HEK293 (cell line): ENCODE results near the gene FUT8.
"Not testable (repeated sequence)": the region's sequence is repeated elsewhere in the genome, so short reads cannot be mapped to it uniquely, and the experiment has no call there.

Source experiments
- HOXC10 ChIP-seq: sonication (generic); formaldehyde crosslinking; IDR thresholded peaks from 2 replicates; pipeline ENCODE4 v1.8.1; 2023; ENCODE audit warnings: mild to moderate bottlenecking, missing genetic modification reagents
- ZBTB1 ChIP-seq: fragments of 450-650 bp; formaldehyde crosslinking; IDR thresholded peaks from 2 replicates; pipeline ENCODE4 v1.5.1; 2016; ENCODE audit warnings: missing biosample characterization, missing genetic modification characterization
- ZNF610 ChIP-seq: fragments of 450-650 bp; formaldehyde crosslinking; IDR thresholded peaks from 2 replicates; pipeline ENCODE4 v1.5.1; 2016; ENCODE audit warnings: missing biosample characterization, missing genetic modification characterization, borderline replicate concordance
- TF ChIP-seq, protein P1 (sequence below): fragments of 450-650 bp; formaldehyde crosslinking; IDR thresholded peaks from 2 replicates; pipeline ENCODE4 v1.5.1; 2016; ENCODE audit warnings: missing biosample characterization, missing genetic modification characterization
- TF ChIP-seq, protein P2 (sequence below): fragments of 450-650 bp; formaldehyde crosslinking; IDR thresholded peaks from 2 replicates; pipeline ENCODE4 v1.5.1; 2017; ENCODE audit warnings: missing biosample characterization, missing genetic modification characterization

DNA sequence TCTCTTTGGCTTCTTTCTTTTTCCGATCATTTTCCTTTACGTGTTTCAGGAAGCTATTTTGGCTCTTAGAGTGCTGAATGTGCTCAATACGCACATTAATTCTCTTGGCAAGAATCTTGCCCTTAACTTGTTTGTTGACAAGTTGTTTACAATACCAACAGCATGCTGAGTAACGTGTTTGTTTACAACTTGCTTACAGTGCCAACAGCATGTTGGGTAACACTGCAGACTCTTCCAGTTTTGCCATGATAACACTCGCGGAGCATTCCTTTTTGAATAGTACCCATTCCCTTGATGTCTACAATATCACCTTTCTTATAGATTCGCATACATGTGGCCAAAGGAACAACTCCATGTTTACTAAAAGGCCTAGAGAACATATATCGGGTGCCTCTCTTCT, 55.4 kb downstream of the FUT8 start:
- TF ChIP-seq HOXC10 (CRISPR knock-in tag); ZNF610 (tag by site-specific recombination); ZBTB1 (tag by site-specific recombination): not testable (repeated sequence)
- TF ChIP-seq, protein P1, sequence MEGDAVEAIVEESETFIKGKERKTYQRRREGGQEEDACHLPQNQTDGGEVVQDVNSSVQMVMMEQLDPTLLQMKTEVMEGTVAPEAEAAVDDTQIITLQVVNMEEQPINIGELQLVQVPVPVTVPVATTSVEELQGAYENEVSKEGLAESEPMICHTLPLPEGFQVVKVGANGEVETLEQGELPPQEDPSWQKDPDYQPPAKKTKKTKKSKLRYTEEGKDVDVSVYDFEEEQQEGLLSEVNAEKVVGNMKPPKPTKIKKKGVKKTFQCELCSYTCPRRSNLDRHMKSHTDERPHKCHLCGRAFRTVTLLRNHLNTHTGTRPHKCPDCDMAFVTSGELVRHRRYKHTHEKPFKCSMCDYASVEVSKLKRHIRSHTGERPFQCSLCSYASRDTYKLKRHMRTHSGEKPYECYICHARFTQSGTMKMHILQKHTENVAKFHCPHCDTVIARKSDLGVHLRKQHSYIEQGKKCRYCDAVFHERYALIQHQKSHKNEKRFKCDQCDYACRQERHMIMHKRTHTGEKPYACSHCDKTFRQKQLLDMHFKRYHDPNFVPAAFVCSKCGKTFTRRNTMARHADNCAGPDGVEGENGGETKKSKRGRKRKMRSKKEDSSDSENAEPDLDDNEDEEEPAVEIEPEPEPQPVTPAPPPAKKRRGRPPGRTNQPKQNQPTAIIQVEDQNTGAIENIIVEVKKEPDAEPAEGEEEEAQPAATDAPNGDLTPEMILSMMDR (tag by site-specific recombination), result not testable (repeated sequence)
- TF ChIP-seq, protein P2, sequence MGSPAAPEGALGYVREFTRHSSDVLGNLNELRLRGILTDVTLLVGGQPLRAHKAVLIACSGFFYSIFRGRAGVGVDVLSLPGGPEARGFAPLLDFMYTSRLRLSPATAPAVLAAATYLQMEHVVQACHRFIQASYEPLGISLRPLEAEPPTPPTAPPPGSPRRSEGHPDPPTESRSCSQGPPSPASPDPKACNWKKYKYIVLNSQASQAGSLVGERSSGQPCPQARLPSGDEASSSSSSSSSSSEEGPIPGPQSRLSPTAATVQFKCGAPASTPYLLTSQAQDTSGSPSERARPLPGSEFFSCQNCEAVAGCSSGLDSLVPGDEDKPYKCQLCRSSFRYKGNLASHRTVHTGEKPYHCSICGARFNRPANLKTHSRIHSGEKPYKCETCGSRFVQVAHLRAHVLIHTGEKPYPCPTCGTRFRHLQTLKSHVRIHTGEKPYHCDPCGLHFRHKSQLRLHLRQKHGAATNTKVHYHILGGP (tag by site-specific recombination), result not testable (repeated sequence)
